DND-41 (cell line): ENCODE data around the gene IL20RA.

Experiments used
- ATAC-seq: fragments of 200-7000 bp; cut with Tn5 transposase; 3 replicates; pipeline ENCODE4 v1.9.1; 2021; ENCODE audit warnings: low read depth; ENCODE audit not compliant: insufficient read depth
- DNase-seq: peaks from one replicate; pipeline ENCODE4 v3.0.0-alpha.2; 2020
- H2AFZ ChIP-seq: 2 replicates; pipeline ENCODE4 v1.6.0; 2012; ENCODE audit warnings: low read depth, low read length
- H3K27ac ChIP-seq: 2 replicates; pipeline ENCODE4 v1.5.1; 2012; ENCODE audit warnings: low read length, inconsistent platforms
- H3K27me3 ChIP-seq: fragments of 200-600 bp; sonication (generic); 2 replicates; pipeline ENCODE4 v1.6.0; 2012; ENCODE audit warnings: low read length, mild to moderate bottlenecking, inconsistent platforms; ENCODE audit not compliant: insufficient read depth, poor library complexity
- H3K36me3 ChIP-seq: 2 replicates; pipeline ENCODE4 v1.5.1; 2012; ENCODE audit warnings: low read length, inconsistent platforms; ENCODE audit not compliant: insufficient read depth
- H3K4me1 ChIP-seq: 2 replicates; pipeline ENCODE4 v1.5.1; 2012; ENCODE audit warnings: mild to moderate bottlenecking, low read length; ENCODE audit not compliant: insufficient read depth
- H3K4me2 ChIP-seq: 2 replicates; pipeline ENCODE4 v1.6.0; 2012; ENCODE audit warnings: mild to moderate bottlenecking, moderate library complexity, low read length, inconsistent platforms; ENCODE audit not compliant: insufficient read depth
- H3K4me3 ChIP-seq, 2 experiments: fragments of 200-600 bp in 1 of 2; shearing (Covaris generic) in 1 of 2; 2 replicates each; pipeline ENCODE4 v1.5.1; 2012 to 2016; ENCODE audit warnings: inconsistent platforms in 2 of 2, low read length in 2 of 2, mild to moderate bottlenecking in 2 of 2, low read depth in 1 of 2, moderate library complexity in 1 of 2
- H3K79me2 ChIP-seq: 2 replicates; pipeline ENCODE4 v1.6.0; 2012; ENCODE audit warnings: low read length, inconsistent platforms; ENCODE audit not compliant: insufficient read depth
- H3K9ac ChIP-seq: 2 replicates; pipeline ENCODE4 v1.6.0; 2012; ENCODE audit warnings: low read depth, mild to moderate bottlenecking, inconsistent platforms, low read length, moderate library complexity
- H3K9me3 ChIP-seq: 2 replicates; pipeline ENCODE4 v1.5.1; 2012; ENCODE audit warnings: low read length, moderate library complexity, mild to moderate bottlenecking, inconsistent platforms; ENCODE audit not compliant: insufficient read depth, severe bottlenecking
- H4K20me1 ChIP-seq: 2 replicates; pipeline ENCODE4 v1.6.0; 2012; ENCODE audit warnings: low read length; ENCODE audit not compliant: insufficient read depth
- CTCF ChIP-seq: IDR thresholded peaks from 2 replicates; pipeline ENCODE4 v1.5.1; 2012; ENCODE audit warnings: borderline replicate concordance, low read length, moderate library complexity, mild to moderate bottlenecking; ENCODE audit not compliant: poor library complexity, severe bottlenecking; ENCODE audit errors: extremely low read depth
- EZH2 ChIP-seq: IDR thresholded peaks from 3 replicates; pipeline ENCODE4 v1.6.1; 2012; ENCODE audit warnings: borderline replicate concordance, low read depth, mild to moderate bottlenecking, moderate library complexity, low read length, inconsistent platforms; ENCODE audit not compliant: severe bottlenecking

The IL20RA gene

GRCh38 chr6:136984578-136984977 lies 60.2 kb downstream of the IL20RA start:
- ATAC-seq (no peak), DNase-seq (no peak)
- no peaks in the 10 kb centered on the region for H4K20me1 ChIP-seq
- no peak overlapping the region for H3K27ac ChIP-seq
- H2AFZ ChIP-seq: no peak overlapping the region
- no peaks in the 10 kb centered on the region for H3K9me3 ChIP-seq
- no peaks in the 10 kb centered on the region for H3K79me2 ChIP-seq
- no peaks in the 10 kb centered on the region for H3K4me1 ChIP-seq
- no peak overlapping the region for H3K9ac ChIP-seq
- TF ChIP-seq EZH2: no peak
- no peak for TF ChIP-seq CTCF
- no peak overlapping the region for H3K4me3 ChIP-seq
- no peak overlapping the region for H3K4me2 ChIP-seq
- peaks cover 38% of the 10 kb centered on the region for H3K27me3 ChIP-seq
- H3K36me3 ChIP-seq: no peaks in the 10 kb centered on the region

- DNase-seq (no peak), ATAC-seq (no peak)
- Histone ChIP-seq H3K9me3 (no peaks in the 10 kb centered on the region), H3K4me3 (no peak overlapping the region), H3K27ac (no peak overlapping the region), H3K9ac (no peak overlapping the region), H3K36me3 (no peaks in the 10 kb centered on the region), H2AFZ (no peak overlapping the region), H3K4me1 (no peaks in the 10 kb centered on the region), H3K79me2 (no peaks in the 10 kb centered on the region), H3K27me3 (peaks cover 35% of the 10 kb centered on the region), H3K4me2 (no peak overlapping the region), H4K20me1 (no peaks in the 10 kb centered on the region)
- TF ChIP-seq EZH2: no peak
- no peak for TF ChIP-seq CTCF
Measured at GRCh38 chr6:136983687-136984086, 61.1 kb downstream of the IL20RA start.

- H3K9me3 ChIP-seq: no peaks in the 10 kb centered on the region
- no peak for TF ChIP-seq EZH2
- no peak for TF ChIP-seq CTCF
- ATAC-seq (no peak), DNase-seq (no peak)
- H3K36me3 ChIP-seq: no peaks in the 10 kb centered on the region
- H3K9ac ChIP-seq: no peak overlapping the region
- H3K4me1 ChIP-seq: no peaks in the 10 kb centered on the region
- no peak overlapping the region for H3K27ac ChIP-seq
- H3K79me2 ChIP-seq: no peaks in the 10 kb centered on the region
- H4K20me1 ChIP-seq: no peaks in the 10 kb centered on the region
- no peak overlapping the region for H3K4me3 ChIP-seq
- H3K27me3 ChIP-seq: peaks cover 31% of the 10 kb centered on the region
- no peak overlapping the region for H2AFZ ChIP-seq
- no peak overlapping the region for H3K4me2 ChIP-seq
Measured at GRCh38 chr6:136982928-136983327, 61.8 kb downstream of the IL20RA start.

GRCh38 chr6:136980070-136980469 lies 64.7 kb downstream of the IL20RA start:
- Histone ChIP-seq H3K36me3 (no peaks in the 10 kb centered on the region), H3K4me2 (no peak overlapping the region), H3K27ac (no peak overlapping the region), H2AFZ (no peak overlapping the region), H3K27me3 (peaks cover 21% of the 10 kb centered on the region), H4K20me1 (no peaks in the 10 kb centered on the region), H3K4me3 (no peak overlapping the region), H3K9me3 (no peaks in the 10 kb centered on the region), H3K4me1 (no peaks in the 10 kb centered on the region), H3K79me2 (no peaks in the 10 kb centered on the region), H3K9ac (no peak overlapping the region)
- ATAC-seq (no peak), DNase-seq (no peak)
- TF ChIP-seq CTCF (no peak), EZH2 (no peak)
